Rectal smooth muscle tissue (tissue), 1 donor: ENCODE measurements around the gene NEDD4L.

Experiments
- H3K27ac ChIP-seq: one replicate; pipeline ENCODE4 v1.7.0; 2013; ENCODE audit warnings: low read depth, low read length, inconsistent platforms
- H3K27me3 ChIP-seq: one replicate; pipeline ENCODE4 v1.7.0; 2013; ENCODE audit warnings: low read length; ENCODE audit not compliant: control insufficient read depth, insufficient read depth
- H3K36me3 ChIP-seq: one replicate; pipeline ENCODE4 v1.7.0; 2013; ENCODE audit warnings: low read length; ENCODE audit not compliant: control insufficient read depth, insufficient read depth
- H3K4me1 ChIP-seq: one replicate; pipeline ENCODE4 v1.7.0; 2013; ENCODE audit warnings: low read length; ENCODE audit not compliant: control insufficient read depth, insufficient read depth
- H3K4me3 ChIP-seq: one replicate; pipeline ENCODE4 v1.7.0; 2013; ENCODE audit warnings: low read length
- H3K9ac ChIP-seq: one replicate; pipeline ENCODE4 v1.7.0; 2013; ENCODE audit warnings: low read length

Gene NEDD4L

DNA sequence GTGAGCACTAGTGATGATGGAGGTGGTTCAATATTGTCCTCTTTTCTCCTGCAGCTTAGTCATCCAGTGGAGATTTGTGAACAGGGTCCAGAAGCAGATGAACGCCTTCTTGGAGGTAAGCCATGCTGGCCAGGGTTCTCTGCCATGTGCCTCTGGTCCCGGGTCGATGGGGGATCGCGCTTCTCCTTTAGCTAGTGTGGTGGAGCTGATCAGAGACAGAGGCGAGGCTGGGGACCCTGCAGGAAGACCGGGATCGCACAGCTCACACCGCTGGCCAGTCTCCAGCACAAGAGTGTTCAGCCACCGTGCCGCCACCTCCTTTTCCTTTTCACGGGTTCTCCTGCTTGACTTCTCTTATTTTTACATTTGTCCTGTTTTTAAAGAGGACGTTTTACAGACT is 341.4 kb downstream of the NEDD4L start:
- H3K27ac ChIP-seq = no peak overlapping the region

GRCh38 chr18:58386780-58387179 is 342.8 kb downstream of the NEDD4L start:
- Histone ChIP-seq H3K9ac (no peak overlapping the region), H3K36me3 (peaks cover 12% of the 10 kb centered on the region), H3K27ac (no peak overlapping the region), H3K4me3 (no peak overlapping the region), H3K4me1 (peaks cover 19% of the 10 kb centered on the region), H3K27me3 (no peaks in the 10 kb centered on the region)

More for the DNA sequence above, 341.4 kb downstream of the NEDD4L start:
- Histone ChIP-seq H3K27me3 (no peaks in the 10 kb centered on the region), H3K4me1 (peaks cover 7% of the 10 kb centered on the region), H3K4me3 (no peak overlapping the region), H3K36me3 (peaks cover 14% of the 10 kb centered on the region), H3K9ac (no peak overlapping the region)

DNA sequence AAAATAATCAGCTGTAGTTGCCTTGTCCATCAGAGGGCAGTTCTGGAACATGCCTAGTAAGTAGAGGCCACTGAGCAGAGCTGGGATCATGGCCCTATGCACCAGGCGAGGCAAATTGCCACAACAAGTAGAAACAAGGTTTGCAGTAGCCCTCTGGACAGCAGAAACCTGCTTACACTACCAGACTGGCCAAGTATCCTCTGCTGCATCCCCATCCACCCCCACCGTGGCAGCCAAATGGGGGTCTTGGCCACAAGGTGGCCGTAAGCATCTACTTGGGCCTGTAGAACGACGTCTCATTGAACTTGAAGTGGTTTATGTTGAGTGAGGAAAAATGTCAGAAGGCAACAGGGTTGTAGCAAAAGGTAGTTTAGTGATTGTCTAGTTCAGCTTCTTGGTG is 343.7 kb downstream of the NEDD4L start:
- no peak overlapping the region for H3K27ac ChIP-seq
- H3K4me1 ChIP-seq = peaks cover 28% of the 10 kb centered on the region
- H3K4me3 ChIP-seq = no peak overlapping the region
- no peaks in the 10 kb centered on the region for H3K27me3 ChIP-seq
- no peak overlapping the region for H3K9ac ChIP-seq
- H3K36me3 ChIP-seq = peaks cover 11% of the 10 kb centered on the region

- no peaks in the 10 kb centered on the region for H3K27me3 ChIP-seq
- H3K27ac ChIP-seq = no peak overlapping the region
- peaks cover 7% of the 10 kb centered on the region for H3K36me3 ChIP-seq
- H3K9ac ChIP-seq = no peak overlapping the region
- H3K4me3 ChIP-seq = no peak overlapping the region
- peaks cover 37% of the 10 kb centered on the region for H3K4me1 ChIP-seq
These were observed 344.7 kb downstream of the NEDD4L start for GRCh38 chr18:58388736-58389135.

DNA sequence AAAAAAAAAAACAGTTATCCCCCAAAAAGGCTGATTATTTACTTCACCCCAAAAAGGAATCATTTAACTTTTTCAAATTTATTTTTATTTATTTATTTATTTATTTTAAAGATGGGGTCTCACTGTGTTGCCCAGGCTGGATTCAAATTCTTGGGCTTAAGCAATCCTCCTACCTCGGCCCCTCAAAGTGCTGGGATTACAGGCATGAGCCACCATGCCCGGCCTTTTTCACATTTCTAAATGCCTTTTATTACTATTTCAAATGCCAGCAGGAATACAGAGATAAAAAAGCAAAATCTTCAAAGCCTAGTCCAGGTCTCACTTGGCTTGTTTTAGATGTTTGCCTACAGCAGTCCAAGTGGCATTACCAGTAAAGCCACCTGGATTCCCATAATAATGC is 345.7 kb downstream of the NEDD4L start:
- no peak overlapping the region for H3K4me3 ChIP-seq
- H3K4me1 ChIP-seq = peaks cover 37% of the 10 kb centered on the region
- no peak overlapping the region for H3K9ac ChIP-seq
- no peak overlapping the region for H3K27ac ChIP-seq
- no peaks in the 10 kb centered on the region for H3K27me3 ChIP-seq
- peaks cover 7% of the 10 kb centered on the region for H3K36me3 ChIP-seq

GRCh38 chr18:58390399-58390798 is 346.4 kb downstream of the NEDD4L start:
- Histone ChIP-seq H3K4me3 (no peak overlapping the region), H3K4me1 (peaks cover 37% of the 10 kb centered on the region), H3K9ac (no peak overlapping the region), H3K27me3 (no peaks in the 10 kb centered on the region), H3K27ac (peak overlapping the region; percentile 67), H3K36me3 (peaks cover 7% of the 10 kb centered on the region)

GRCh38 chr18:58391231-58391825 is 347.3 kb downstream of the NEDD4L start:
- H3K27me3 ChIP-seq = no peaks in the 10 kb centered on the region
- H3K4me1 ChIP-seq = peaks cover 37% of the 10 kb centered on the region
- H3K4me3 ChIP-seq = no peak overlapping the region
- H3K9ac ChIP-seq = no peak overlapping the region
- peak overlapping the region; percentile 78 for H3K27ac ChIP-seq
- H3K36me3 ChIP-seq = peaks cover 10% of the 10 kb centered on the region

DNA sequence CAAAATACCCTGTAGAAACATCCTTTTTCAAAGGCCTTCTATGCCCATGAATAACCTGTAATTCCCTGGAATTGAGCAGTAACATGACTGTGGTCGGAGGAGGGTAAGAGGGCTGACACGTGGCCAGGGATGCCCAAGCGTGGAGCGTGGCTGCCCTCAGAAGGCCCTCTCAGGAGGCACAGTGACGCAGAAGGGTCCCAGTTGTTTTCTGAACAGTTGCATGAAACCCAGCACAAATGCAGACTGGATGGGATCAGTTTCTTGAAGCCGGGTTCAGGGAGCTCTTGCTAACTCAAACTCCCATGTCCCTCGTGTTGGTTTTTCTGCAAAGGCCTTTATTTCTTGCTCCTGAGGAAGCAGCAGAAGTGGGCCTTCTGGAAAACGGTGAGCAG is 347.9 kb downstream of the NEDD4L start:
- Histone ChIP-seq H3K4me1 (peaks cover 37% of the 10 kb centered on the region), H3K36me3 (peaks cover 7% of the 10 kb centered on the region), H3K27ac (peak overlapping the region; percentile 78), H3K27me3 (no peaks in the 10 kb centered on the region), H3K4me3 (no peak overlapping the region), H3K9ac (no peak overlapping the region)

GRCh38 chr18:58392324-58393000 is 348.4 kb downstream of the NEDD4L start:
- Histone ChIP-seq H3K36me3 (peaks cover 7% of the 10 kb centered on the region), H3K4me3 (no peak overlapping the region), H3K27me3 (no peaks in the 10 kb centered on the region), H3K9ac (no peak overlapping the region), H3K27ac (peak overlapping the region; percentile 78), H3K4me1 (peaks cover 37% of the 10 kb centered on the region)

DNA sequence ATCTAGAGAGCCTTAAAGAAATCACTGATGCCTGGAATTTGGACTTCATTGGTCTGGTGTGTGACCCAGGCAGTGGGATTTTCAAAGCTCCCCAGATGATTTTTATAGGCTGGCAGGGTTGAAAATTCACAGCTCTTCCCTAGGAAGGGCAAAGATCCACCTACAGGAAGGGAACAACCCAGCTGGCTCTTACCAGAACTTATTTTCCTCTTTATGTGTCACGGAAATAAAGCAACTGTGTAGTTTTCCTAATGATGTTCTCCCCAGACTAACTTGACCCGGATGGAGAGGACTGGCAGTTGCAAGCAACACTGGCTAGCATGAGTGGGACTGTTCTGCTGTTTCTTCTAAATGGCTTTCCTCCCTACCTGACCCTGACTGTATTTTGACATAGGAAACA is 349.3 kb downstream of the NEDD4L start:
- Histone ChIP-seq H3K9ac (no peak overlapping the region), H3K4me3 (no peak overlapping the region), H3K27me3 (no peaks in the 10 kb centered on the region), H3K36me3 (peaks cover 7% of the 10 kb centered on the region), H3K27ac (peak overlapping the region; percentile 78), H3K4me1 (peaks cover 37% of the 10 kb centered on the region)

DNA sequence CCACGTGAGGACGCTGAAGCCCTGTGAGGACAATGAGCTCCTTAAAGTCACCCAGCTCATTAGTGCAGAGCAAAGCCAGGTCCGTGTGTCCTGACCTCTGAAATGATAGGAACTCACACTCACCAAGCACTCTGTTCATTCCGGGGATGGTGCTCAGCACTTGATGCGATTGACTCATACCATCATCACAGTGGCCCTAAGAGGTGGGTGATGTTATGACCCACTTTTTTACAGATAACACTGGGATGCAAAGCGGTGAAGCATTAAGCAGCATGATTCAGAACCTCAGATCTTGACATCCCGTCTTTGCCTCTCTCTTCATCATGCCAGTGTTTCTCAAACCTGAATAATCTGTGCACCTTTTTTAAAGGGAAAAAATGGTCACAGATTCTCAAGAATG is 350.0 kb downstream of the NEDD4L start:
- Histone ChIP-seq H3K4me1 (peaks cover 37% of the 10 kb centered on the region), H3K9ac (no peak overlapping the region), H3K4me3 (no peak overlapping the region), H3K27me3 (no peaks in the 10 kb centered on the region), H3K36me3 (peaks cover 6% of the 10 kb centered on the region), H3K27ac (no peak overlapping the region)

DNA sequence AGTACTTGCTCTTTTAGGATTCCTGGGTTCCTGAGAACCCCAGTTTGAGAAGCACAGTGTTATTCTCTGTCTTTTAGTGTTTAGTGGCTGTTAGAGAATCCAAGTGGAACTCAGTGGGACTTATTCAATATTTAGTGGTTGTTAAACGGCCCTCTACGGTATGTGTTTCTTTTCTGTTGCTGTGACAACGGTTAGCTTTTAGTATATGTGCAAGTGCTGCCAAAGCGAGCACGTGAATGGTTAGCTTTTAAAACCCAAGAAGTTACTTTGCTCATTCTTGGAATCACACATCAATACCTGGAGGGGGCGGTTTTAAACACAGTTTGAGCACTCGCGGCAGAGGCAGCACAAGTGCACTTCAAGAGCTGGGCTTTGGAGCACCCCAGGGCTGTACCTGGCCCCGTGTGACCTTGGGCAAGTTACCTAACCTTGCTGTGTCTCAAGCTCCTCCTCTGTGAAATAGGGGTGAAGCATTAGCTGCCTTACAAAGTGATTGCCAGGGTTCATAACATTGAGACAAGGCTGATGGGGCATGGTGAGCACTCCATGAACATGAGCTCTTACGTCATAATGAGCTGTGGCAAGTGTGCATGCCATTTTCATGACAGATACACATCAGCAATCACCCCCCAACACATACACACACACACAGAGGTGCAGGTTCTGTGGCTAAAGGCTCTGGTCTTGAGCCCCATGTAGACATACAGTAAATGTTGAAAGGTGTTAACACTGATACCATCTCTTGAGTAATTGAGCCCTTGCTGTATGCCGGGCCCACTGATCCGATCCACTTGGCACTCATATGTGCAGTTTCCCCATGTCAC is 350.8 kb downstream of the NEDD4L start:
- H3K27ac ChIP-seq = no peak overlapping the region
- H3K4me1 ChIP-seq = peaks cover 37% of the 10 kb centered on the region
- no peak overlapping the region for H3K9ac ChIP-seq
- H3K36me3 ChIP-seq = peaks cover 3% of the 10 kb centered on the region
- H3K27me3 ChIP-seq = no peaks in the 10 kb centered on the region
- no peak overlapping the region for H3K4me3 ChIP-seq
